ENCODE results near the gene PHLPP2.
"Not testable (repeated sequence)": the region's sequence is repeated elsewhere in the genome, so short reads cannot be mapped to it uniquely, and the experiment has no call there.

- TF ChIP-seq CTCF, POLR2AphosphoS5, POLR2A (IDR thresholded peaks at IDR 0.05): not testable (repeated sequence)
Measured at GRCh38 chr16:71614956-71615355, 109.5 kb downstream of the PHLPP2 start.
